ENCODE data around the gene NSMCE3. TPM values are rescaled to one million over a fixed set of nuclear protein-coding genes. Genes with fewer than 3 reads are reported as not detected.
A peak's percentile ranks its signal among the peaks of the same experiment; 100 is the strongest.

NSMCE3 gene
- total and polyA plus RNA-seq, 2 donors from 2014 or later = 6.3 to 6.5 TPM

GRCh38 chr15:29291067-29291845, 21.6 kb upstream of the NSMCE3 start:
- intact Hi-C loops (cut with DNase I) = no loop called here
- FAIRE-seq = no peak
- peak in 1 of 5 donors; percentile 6 for DNase-seq

GRCh38 chr15:29289173-29289572, 19.6 kb upstream of the NSMCE3 start:
- no peak for DNase-seq
- Histone ChIP-seq H3K36me3 (ENCODE audit: control insufficient read depth in 2 of 3, insufficient read depth in 3 of 3, low read length in 3 of 3) (no peaks in the 10 kb centered on the region), H3K9me3 (ENCODE audit: control insufficient read depth in 2 of 3, insufficient read depth in 1 of 3, low read length in 3 of 3) (no peaks in the 10 kb centered on the region), H3K9ac (ENCODE audit: low read length in 3 of 3) (no peak overlapping the region), H3K4me3 (ENCODE audit: low read length in 3 of 3) (no peak overlapping the region), H3K27me3 (ENCODE audit: control insufficient read depth, insufficient read depth, low read length) (no peaks in the 10 kb centered on the region), H3K27ac (ENCODE audit: low read depth in 2 of 2, low read length in 2 of 2) (no peak overlapping the region), H3K4me1 (ENCODE audit: control insufficient read depth in 2 of 3, insufficient read depth in 2 of 3, low read depth in 1 of 3, low read length in 3 of 3) (no peaks in the 10 kb centered on the region)
- no peak for TF ChIP-seq CTCF (IDR thresholded peaks at IDR 0.05; ENCODE audit: borderline replicate concordance, extremely low read depth, insufficient read depth)
- FAIRE-seq = no peak
- intact Hi-C loops (cut with DNase I) = no loop called here

More at GRCh38 chr15:29291067-29291845, 21.6 kb upstream of the NSMCE3 start:
- H3K4me1 ChIP-seq (ENCODE audit: control insufficient read depth in 2 of 3, insufficient read depth in 2 of 3, low read depth in 1 of 3, low read length in 3 of 3) = no peaks in the 10 kb centered on the region
- TF ChIP-seq CTCF (IDR thresholded peaks at IDR 0.05; ENCODE audit: borderline replicate concordance, extremely low read depth, insufficient read depth) = no peak
- H3K36me3 ChIP-seq (ENCODE audit: control insufficient read depth in 2 of 3, insufficient read depth in 3 of 3, low read length in 3 of 3) = no peaks in the 10 kb centered on the region
- no peak overlapping the region for H3K4me3 ChIP-seq (ENCODE audit: low read length in 3 of 3)
- H3K9ac ChIP-seq (ENCODE audit: low read length in 3 of 3) = no peak overlapping the region
- H3K27ac ChIP-seq (ENCODE audit: low read depth in 2 of 2, low read length in 2 of 2) = no peak overlapping the region
- H3K9me3 ChIP-seq (ENCODE audit: control insufficient read depth in 2 of 3, insufficient read depth in 1 of 3, low read length in 3 of 3) = no peaks in the 10 kb centered on the region
- no peaks in the 10 kb centered on the region for H3K27me3 ChIP-seq (ENCODE audit: control insufficient read depth, insufficient read depth, low read length)

GRCh38 chr15:29285386-29285785, 15.8 kb upstream of the NSMCE3 start:
- H3K4me3 ChIP-seq (ENCODE audit: low read length in 3 of 3) = no peak overlapping the region
- no peaks in the 10 kb centered on the region for H3K36me3 ChIP-seq (ENCODE audit: control insufficient read depth in 2 of 3, insufficient read depth in 3 of 3, low read length in 3 of 3)
- no peaks in the 10 kb centered on the region for H3K4me1 ChIP-seq (ENCODE audit: control insufficient read depth in 2 of 3, insufficient read depth in 2 of 3, low read depth in 1 of 3, low read length in 3 of 3)
- no peak overlapping the region for H3K9ac ChIP-seq (ENCODE audit: low read length in 3 of 3)
- no peak for FAIRE-seq
- H3K27me3 ChIP-seq (ENCODE audit: control insufficient read depth, insufficient read depth, low read length) = no peaks in the 10 kb centered on the region
- H3K9me3 ChIP-seq (ENCODE audit: control insufficient read depth in 2 of 3, insufficient read depth in 1 of 3, low read length in 3 of 3) = no peaks in the 10 kb centered on the region
- H3K27ac ChIP-seq (ENCODE audit: low read depth in 2 of 2, low read length in 2 of 2) = no peak overlapping the region
- no peak for TF ChIP-seq CTCF (IDR thresholded peaks at IDR 0.05; ENCODE audit: borderline replicate concordance, extremely low read depth, insufficient read depth)
- no peak for DNase-seq
- intact Hi-C loops (cut with DNase I) = no loop called here

All from kidney (tissue), 14 donors.